Vagina (tissue), 2 donors: ENCODE results near the gene RBM20.

ENCODE experiments used
- POLR2A ChIP-seq, 2 donors: fragments of 450-650 bp; IDR thresholded peaks; one replicate each; pipeline ENCODE4 v1.6.1; 2017; ENCODE audit warnings: antibody characterized with exemption in 2 of 2, mild to moderate bottlenecking in 2 of 2, moderate library complexity in 2 of 2
- POLR2AphosphoS5 ChIP-seq, 2 donors: sonication (generic); formaldehyde crosslinking; IDR thresholded peaks; one replicate each; pipeline ENCODE4 v1.9.0; 2017; ENCODE audit warnings: antibody characterized with exemption in 2 of 2, mild to moderate bottlenecking in 2 of 2, low read depth in 1 of 2; ENCODE audit not compliant: insufficient read depth in 1 of 2
- TF ChIP-seq, protein P1 (sequence below), 3 experiments: fragments of 450-650 bp in 2 of 3; fragments of 200-600 bp in 1 of 3; sonication (generic) in 1 of 3; IDR thresholded peaks; one replicate each; pipeline ENCODE4 v1.5.1; 2017 to 2019; ENCODE audit warnings: antibody characterized with exemption in 3 of 3, mild to moderate bottlenecking in 2 of 3, moderate library complexity in 2 of 3

DNA sequence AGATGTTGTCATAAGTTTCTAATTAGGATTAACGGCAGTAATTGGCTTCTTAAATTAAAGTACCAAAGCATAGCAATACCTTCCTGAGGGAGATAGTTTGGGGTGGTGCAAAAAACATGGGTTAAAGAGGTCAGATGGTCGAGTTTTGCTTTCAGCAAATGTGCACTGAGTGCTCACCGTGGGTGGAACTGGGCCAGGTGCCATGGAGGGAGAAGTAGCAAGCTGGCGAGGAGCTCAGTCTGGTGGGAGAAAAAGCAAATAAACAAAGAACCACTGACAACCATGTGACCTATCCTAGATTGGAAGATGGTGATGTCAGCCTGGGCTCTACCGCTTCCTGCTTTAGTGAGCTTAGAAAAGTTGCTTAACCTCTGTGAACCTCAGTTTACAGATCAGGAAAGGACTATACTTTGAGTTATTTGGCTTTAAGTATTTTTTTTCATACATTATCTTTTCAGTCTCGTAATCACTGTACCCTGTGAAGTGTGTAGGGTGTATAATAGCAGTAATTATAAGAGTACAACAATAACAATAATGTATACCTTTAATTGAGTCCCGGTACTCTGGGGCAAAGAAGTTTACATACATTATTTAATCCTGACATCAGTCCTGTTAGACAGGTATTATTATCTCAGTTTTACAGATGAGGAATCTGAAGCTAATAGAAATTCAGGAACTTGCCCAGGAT is 158.6 kb downstream of the RBM20 start:
- TF ChIP-seq POLR2A (IDR thresholded peaks at IDR 0.05): no peak
- TF ChIP-seq, protein P1, sequence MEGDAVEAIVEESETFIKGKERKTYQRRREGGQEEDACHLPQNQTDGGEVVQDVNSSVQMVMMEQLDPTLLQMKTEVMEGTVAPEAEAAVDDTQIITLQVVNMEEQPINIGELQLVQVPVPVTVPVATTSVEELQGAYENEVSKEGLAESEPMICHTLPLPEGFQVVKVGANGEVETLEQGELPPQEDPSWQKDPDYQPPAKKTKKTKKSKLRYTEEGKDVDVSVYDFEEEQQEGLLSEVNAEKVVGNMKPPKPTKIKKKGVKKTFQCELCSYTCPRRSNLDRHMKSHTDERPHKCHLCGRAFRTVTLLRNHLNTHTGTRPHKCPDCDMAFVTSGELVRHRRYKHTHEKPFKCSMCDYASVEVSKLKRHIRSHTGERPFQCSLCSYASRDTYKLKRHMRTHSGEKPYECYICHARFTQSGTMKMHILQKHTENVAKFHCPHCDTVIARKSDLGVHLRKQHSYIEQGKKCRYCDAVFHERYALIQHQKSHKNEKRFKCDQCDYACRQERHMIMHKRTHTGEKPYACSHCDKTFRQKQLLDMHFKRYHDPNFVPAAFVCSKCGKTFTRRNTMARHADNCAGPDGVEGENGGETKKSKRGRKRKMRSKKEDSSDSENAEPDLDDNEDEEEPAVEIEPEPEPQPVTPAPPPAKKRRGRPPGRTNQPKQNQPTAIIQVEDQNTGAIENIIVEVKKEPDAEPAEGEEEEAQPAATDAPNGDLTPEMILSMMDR (IDR thresholded peaks at IDR 0.05): no peak
- peak in 1 of 2 donors; percentile 74 for TF ChIP-seq POLR2AphosphoS5 (IDR thresholded peaks at IDR 0.05; ENCODE audit: insufficient read depth in 1 of 2, low read depth in 1 of 2)
